HS-5 (cell line): Measurements from ENCODE around the gene VPS35L.

Experiments
- DNase-seq: peaks from one replicate; pipeline ENCODE4 v3.0.0-alpha.2; 2012; ENCODE audit warnings: low read depth

Gene VPS35L

DNA sequence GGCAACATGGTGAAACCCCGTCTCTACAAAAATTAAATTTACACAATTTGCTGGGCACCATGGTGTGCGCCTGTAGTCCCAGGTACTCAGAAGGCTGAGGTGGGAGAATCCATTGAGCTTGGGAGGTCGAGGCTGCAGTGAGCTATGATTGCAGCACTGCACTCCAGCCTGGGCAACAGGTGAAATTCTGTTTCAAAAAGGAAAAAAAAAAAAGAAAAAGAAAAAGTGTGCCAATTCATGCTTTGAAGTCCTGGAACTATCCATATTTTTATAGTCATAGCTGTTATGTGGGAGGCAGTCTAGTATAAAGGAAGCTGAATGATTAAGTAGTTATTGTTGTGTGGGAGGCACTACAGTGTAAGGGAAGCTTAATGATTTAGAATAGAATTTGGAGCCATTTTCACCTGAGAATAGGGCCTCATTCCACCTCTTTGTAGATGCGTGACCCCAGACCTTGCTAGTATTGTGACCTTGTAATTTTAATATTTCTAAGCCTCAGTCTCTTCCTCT lies 194.1 kb downstream of the VPS35L start:
- no peak for DNase-seq
